Endothelial cell of umbilical vein (primary cell): ENCODE data around the gene DNAJC12. TPM values are rescaled to one million over a fixed set of nuclear protein-coding genes. Genes with fewer than 3 reads are reported as not detected.

ENCODE experiments used
- BruUV-seq: library from RNA; stranded (reverse); fragments of 400-500 nt; replicated peaks from 2 replicates; lab custom pipeline; 2021; lab: Mats Ljungman, UMichigan
- CTCF ChIA-PET: fragments of 300-600, 350-600 bp; sonication (Branson Sonifier 250); formaldehyde crosslinking; loops from one replicate; lab custom pipeline; 2021; ENCODE audit warnings: antibody characterized with exemption, inconsistent platforms; lab: Charles Lee
- POLR2A ChIA-PET: fragments of 300-600, 350-600 bp; sonication (Branson Sonifier 250); formaldehyde crosslinking; loops from one replicate; lab custom pipeline; 2021; ENCODE audit warnings: antibody characterized with exemption, inconsistent platforms; lab: Charles Lee
- DNase-seq: peaks from one replicate; pipeline ENCODE4 v3.0.0-alpha.2; 2011; ENCODE audit warnings: low read depth, low spot score
- FAIRE-seq: peaks from 2 replicates; lab custom pipeline; 2011; peaks lifted over from hg19 to GRCh38; lab: Jason Lieb, UNC
- H2AFZ ChIP-seq: 2 replicates; pipeline ENCODE4 v1.6.0; 2012; ENCODE audit warnings: low read depth, low read length, control low read depth, inconsistent platforms
- H3K27ac ChIP-seq: 2 replicates; pipeline ENCODE4 v1.5.1; 2011; ENCODE audit warnings: low read depth, mild to moderate bottlenecking, control low read depth, low read length, moderate library complexity; ENCODE audit not compliant: insufficient read depth
- H3K27me3 ChIP-seq, 2 experiments: 2 replicates each; pipeline versions ENCODE4 v1.6.0 to v1.6.1; 2011; ENCODE audit warnings: low read length in 2 of 2, mixed read lengths in 1 of 2; ENCODE audit not compliant: control insufficient read depth in 2 of 2, insufficient read depth in 2 of 2
- H3K36me3 ChIP-seq, 2 experiments: 2 replicates in 1 of 2; 3 replicates in 1 of 2; pipeline ENCODE4 v1.5.1; 2011; ENCODE audit warnings: low read length in 2 of 2, mild to moderate bottlenecking in 1 of 2, moderate library complexity in 1 of 2; ENCODE audit not compliant: control insufficient read depth in 2 of 2, insufficient read depth in 2 of 2; ENCODE audit errors: extremely low read depth in 1 of 2
- H3K4me1 ChIP-seq: 3 replicates; pipeline ENCODE4 v1.5.1; 2011; ENCODE audit warnings: mild to moderate bottlenecking, low read length; ENCODE audit not compliant: control insufficient read depth, insufficient read depth; ENCODE audit errors: extremely low read depth
- H3K4me2 ChIP-seq: 2 replicates; pipeline ENCODE4 v1.6.1; 2011; ENCODE audit warnings: low read length, control low read depth, mixed read lengths; ENCODE audit not compliant: insufficient read depth
- H3K4me3 ChIP-seq, 3 experiments: fragments of 200-600 bp in 1 of 3; sonication (generic), shearing (Covaris generic) in 1 of 3; replicated peaks in 1 of 3; 2 replicates each; pipeline ENCODE4 v1.5.1; 2011 to 2016; ENCODE audit warnings: control low read depth in 3 of 3, low read length in 3 of 3, mild to moderate bottlenecking in 2 of 3, inconsistent platforms in 1 of 3, low read depth in 1 of 3, moderate library complexity in 1 of 3; ENCODE audit not compliant: insufficient read depth in 1 of 3
- H3K79me2 ChIP-seq: 2 replicates; pipeline ENCODE4 v1.6.0; 2012; ENCODE audit warnings: low read length, inconsistent platforms; ENCODE audit not compliant: control insufficient read depth, insufficient read depth
- H3K9ac ChIP-seq: replicated peaks from 2 replicates; pipeline ENCODE3; 2011; ENCODE audit warnings: low read length, control low read depth; ENCODE audit not compliant: insufficient read depth; ENCODE audit errors: extremely low read depth
- H3K9me1 ChIP-seq: replicated peaks from 3 replicates; pipeline ENCODE4 v1.6.0; 2011; ENCODE audit warnings: mild to moderate bottlenecking, low read length; ENCODE audit not compliant: control insufficient read depth, insufficient read depth; ENCODE audit errors: extremely low read depth
- H3K9me3 ChIP-seq: replicated peaks from 2 replicates; pipeline ENCODE4 v1.5.1; 2012; ENCODE audit warnings: low read length, inconsistent platforms; ENCODE audit not compliant: control insufficient read depth, insufficient read depth
- H4K20me1 ChIP-seq: replicated peaks from 2 replicates; pipeline ENCODE3; 2011; ENCODE audit warnings: mild to moderate bottlenecking, low read length; ENCODE audit not compliant: control insufficient read depth, insufficient read depth; ENCODE audit errors: extremely low read depth
- EZH2 ChIP-seq: IDR thresholded peaks from 2 replicates; pipeline ENCODE4 v1.6.1; 2012; ENCODE audit warnings: borderline replicate concordance, low read depth, mild to moderate bottlenecking, moderate library complexity, low read length, inconsistent platforms; ENCODE audit not compliant: severe bottlenecking
- FOS ChIP-seq: IDR thresholded peaks from 2 replicates; pipeline ENCODE4 v1.6.1; 2011; ENCODE audit warnings: mild to moderate bottlenecking, low read length, moderate library complexity, borderline replicate concordance; ENCODE audit not compliant: insufficient read depth
- GATA2 ChIP-seq: IDR thresholded peaks from 2 replicates; pipeline ENCODE4 v1.7.0; 2011; ENCODE audit warnings: low read depth, mild to moderate bottlenecking, moderate library complexity, mixed read lengths, low read length; ENCODE audit not compliant: insufficient read length, insufficient read depth
- JUN ChIP-seq: IDR thresholded peaks from 2 replicates; pipeline ENCODE4 v1.6.1; 2011; ENCODE audit warnings: borderline replicate concordance, low read depth; ENCODE audit not compliant: insufficient read length, insufficient read depth
- MYC ChIP-seq: IDR thresholded peaks from one replicate; pipeline ENCODE4 v1.6.1; 2011; ENCODE audit warnings: mild to moderate bottlenecking, low read depth, low read length
- POLR2A ChIP-seq: IDR thresholded peaks from 2 replicates; pipeline ENCODE4 v1.6.1; 2012; ENCODE audit warnings: low read depth, mild to moderate bottlenecking, control low read depth, low read length
- POLR2AphosphoS5 ChIP-seq: IDR thresholded peaks from 2 replicates; pipeline ENCODE4 v1.6.1; 2012; ENCODE audit warnings: low read depth, mild to moderate bottlenecking, control low read depth, low read length, moderate library complexity; ENCODE audit not compliant: insufficient read depth
- dilution Hi-C: fragments of 300-500 bp; cut with MboI; formaldehyde crosslinking; loops from one replicate; pipeline ENCODE4 v1.15.0; 2019; ENCODE audit warnings: low sequenced_read_pairs; ENCODE audit not compliant: extremely low pct_ligation_motif_present
- intact Hi-C: fragments of 100-400 bp; cut with micrococcal nuclease; formaldehyde crosslinking; loops from one replicate; pipeline ENCODE4 v1.10.0; 2022
- polyA plus RNA-seq, 4 experiments: library from polyadenylated mRNA; depleted of rRNA in 3 of 4; stranded (reverse) in 3 of 4; unstranded in 1 of 4; fragments of >200 nt; gene quantifications; 2 replicates each; pipeline versions ENCODE4 v1.2.1 to v1.2.3, GENCODE V29; 2011 to 2012; ENCODE audit warnings: missing spikeins in 1 of 4
- total RNA-seq: library from RNA; stranded (reverse); gene quantifications from 2 replicates; pipeline ENCODE4 v1.2.3, GENCODE V29; 2021
- TF ChIP-seq, protein P1 (sequence below), 2 donors: IDR thresholded peaks; 1 replicate in 1 of 2; 2 replicates in 1 of 2; pipeline ENCODE4 v1.5.1; 2011; ENCODE audit warnings: low read length in 2 of 2, mild to moderate bottlenecking in 2 of 2, moderate library complexity in 2 of 2, control low read depth in 1 of 2, inconsistent platforms in 1 of 2, low read depth in 1 of 2; ENCODE audit not compliant: insufficient read depth in 1 of 2; ENCODE audit errors: extremely low read depth in 1 of 2
- TF ChIP-seq, protein P2 (sequence below): IDR thresholded peaks from 2 replicates; pipeline ENCODE4 v1.6.1; 2011; ENCODE audit not compliant: insufficient read depth, insufficient read length

Gene DNAJC12
- total and polyA plus RNA-seq, 2 donors (not counting 3 experiments of a cell fraction or from before 2014, with no cell fraction given), result 0.54 to 1.0 TPM

DNA sequence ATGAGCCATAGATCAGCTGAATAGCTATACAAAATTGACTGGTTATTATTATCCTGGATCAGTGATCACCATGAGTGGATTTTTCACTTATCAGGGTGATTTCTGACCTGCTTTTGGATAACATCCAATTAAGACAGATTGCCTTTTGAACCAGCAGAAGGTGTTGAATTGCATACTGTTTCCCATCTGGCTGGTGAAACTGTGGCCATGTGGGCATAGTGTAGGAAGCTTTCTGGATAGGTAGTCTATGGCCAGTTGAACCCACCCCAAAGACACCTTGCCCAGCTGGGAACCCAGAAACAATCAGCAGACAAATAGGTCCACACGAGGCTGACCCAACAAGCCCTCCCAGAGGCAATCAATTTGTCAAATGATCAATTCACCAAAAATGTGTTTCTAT is 29.3 kb downstream of the DNAJC12 start:
- DNase-seq (no peak), FAIRE-seq (no peak)
- Histone ChIP-seq H3K36me3 (no peaks in the 10 kb centered on the region), H3K27me3 (peaks cover 5 to 9% of the 10 kb centered on the region in 2 experiments), H2AFZ (no peak overlapping the region), H3K9me1 (no peaks in the 10 kb centered on the region), H3K4me2 (no peak overlapping the region), H4K20me1 (no peaks in the 10 kb centered on the region), H3K27ac (no peak overlapping the region), H3K9ac (no peak overlapping the region), H3K4me1 (no peaks in the 10 kb centered on the region), H3K79me2 (no peaks in the 10 kb centered on the region), H3K4me3 (no peak overlapping the region), H3K9me3 (no peaks in the 10 kb centered on the region)
- intact Hi-C loops (no loop called here), dilution Hi-C loops (no loop called here)
- TF ChIP-seq, protein P1, sequence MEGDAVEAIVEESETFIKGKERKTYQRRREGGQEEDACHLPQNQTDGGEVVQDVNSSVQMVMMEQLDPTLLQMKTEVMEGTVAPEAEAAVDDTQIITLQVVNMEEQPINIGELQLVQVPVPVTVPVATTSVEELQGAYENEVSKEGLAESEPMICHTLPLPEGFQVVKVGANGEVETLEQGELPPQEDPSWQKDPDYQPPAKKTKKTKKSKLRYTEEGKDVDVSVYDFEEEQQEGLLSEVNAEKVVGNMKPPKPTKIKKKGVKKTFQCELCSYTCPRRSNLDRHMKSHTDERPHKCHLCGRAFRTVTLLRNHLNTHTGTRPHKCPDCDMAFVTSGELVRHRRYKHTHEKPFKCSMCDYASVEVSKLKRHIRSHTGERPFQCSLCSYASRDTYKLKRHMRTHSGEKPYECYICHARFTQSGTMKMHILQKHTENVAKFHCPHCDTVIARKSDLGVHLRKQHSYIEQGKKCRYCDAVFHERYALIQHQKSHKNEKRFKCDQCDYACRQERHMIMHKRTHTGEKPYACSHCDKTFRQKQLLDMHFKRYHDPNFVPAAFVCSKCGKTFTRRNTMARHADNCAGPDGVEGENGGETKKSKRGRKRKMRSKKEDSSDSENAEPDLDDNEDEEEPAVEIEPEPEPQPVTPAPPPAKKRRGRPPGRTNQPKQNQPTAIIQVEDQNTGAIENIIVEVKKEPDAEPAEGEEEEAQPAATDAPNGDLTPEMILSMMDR (IDR thresholded peaks at IDR 0.05; ENCODE audit: extremely low read depth in 1 of 2, insufficient read depth in 1 of 2, low read depth in 1 of 2, low read length in 2 of 2), result no peak
- TF ChIP-seq JUN, result no peak
- no peak for TF ChIP-seq POLR2AphosphoS5
- no peak for TF ChIP-seq MYC
- no peak for TF ChIP-seq POLR2A
- TF ChIP-seq, protein P2, sequence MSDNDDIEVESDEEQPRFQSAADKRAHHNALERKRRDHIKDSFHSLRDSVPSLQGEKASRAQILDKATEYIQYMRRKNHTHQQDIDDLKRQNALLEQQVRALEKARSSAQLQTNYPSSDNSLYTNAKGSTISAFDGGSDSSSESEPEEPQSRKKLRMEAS, result no peak
- no peak for TF ChIP-seq FOS
- TF ChIP-seq GATA2, result no peak
- no peak for TF ChIP-seq EZH2
- BruUV-seq, result no TSS peak
- ChIA-PET POLR2A (no interaction called here), CTCF (no interaction called here)
